Pancreas (tissue), 10 donors: ENCODE measurements around the gene FXN. TPM values are rescaled to one million over a fixed set of nuclear protein-coding genes. Genes with fewer than 3 reads are reported as not detected.

Source experiments
- ATAC-seq, 4 donors: fragments of 200-7000 bp; cut with Tn5 transposase; one replicate each; pipeline versions ENCODE4 v1.8.0 to v1.9.1; 2020; ENCODE audit warnings: mild to moderate bottlenecking in 4 of 4, moderate library complexity in 4 of 4
- DNase-seq, 6 donors: peaks; one replicate each; pipeline ENCODE4 v3.0.0-alpha.2; 2020
- FAIRE-seq: peaks from 2 replicates; lab custom pipeline; 2012; peaks lifted over from hg19 to GRCh38; lab: Jason Lieb, UNC
- H3K27ac ChIP-seq, 4 donors: fragments of 200-600 bp; sonication (generic); 1 replicate in 3 of 4; 2 replicates in 1 of 4; pipeline versions ENCODE4 v1.5.0 to v1.8.0; 2020
- H3K27me3 ChIP-seq, 4 donors: fragments of 200-600 bp; one replicate each; pipeline ENCODE4 v1.8.0; 2021
- H3K36me3 ChIP-seq, 3 donors: fragments of 200-600 bp; sonication (generic) in 1 of 3; one replicate each; pipeline versions ENCODE4 v1.5.0 to v1.8.0; 2020 to 2021
- H3K4me1 ChIP-seq, 3 donors: fragments of 200-600 bp; one replicate each; pipeline ENCODE4 v1.8.0; 2021
- H3K4me3 ChIP-seq, 4 donors: fragments of 200-600 bp; sonication (generic) in 2 of 4; one replicate each; pipeline versions ENCODE4 v1.5.0 to v1.8.0; 2020 to 2021
- H3K9me3 ChIP-seq, 4 donors: fragments of 200-600 bp; one replicate each; pipeline ENCODE4 v1.8.0; 2021
- CTCF ChIP-seq, 4 donors: fragments of 200-600 bp; sonication (generic) in 3 of 4; IDR thresholded peaks; one replicate each; pipeline versions ENCODE4 v1.5.0 to v1.8.0; 2021; ENCODE audit warnings: antibody characterized with exemption in 4 of 4
- WGBS, 2 donors: extraction: QIAGEN DNeasy Blood & Tissue Kit; methylation state at CpG; one replicate each; pipeline ENCODE4 v1.1.7; 2013; 5-methylcytosine and 5-hydroxymethylcytosine counted together
- intact Hi-C, 3 donors: fragments of 100-400 bp; cut with DNase I; formaldehyde crosslinking; loops; one replicate each; pipeline versions ENCODE4 v1.11.1 to v1.14.2; 2022
- polyA plus RNA-seq, 2 donors: library from polyadenylated mRNA; stranded (reverse); fragments of 200-250 nt; gene quantifications; one replicate each; pipeline ENCODE4 v1.2.3, GENCODE V29; 2013
- total RNA-seq, 6 donors: library from RNA; stranded (reverse); fragmentation: NEBNext Ultra II Directional in 4 of 6; extraction: Animal tissue kit (Norgen Biotek cat#: 25700) in 4 of 6; gene quantifications; one replicate each; pipeline versions ENCODE4 v1.2.1 to v1.2.4, GENCODE V29; 2021 to 2023
- donor health status: healthy with polysubstance abuse.
- donor health status: DM: no; HTN: no; CAD: no; lungs with moderate emphysema.
- donor health status: DM: no; HTN: no; CAD: no.
- donor health status: control.
- donor health status: control.
- donor health status: Bipolar disorder and iron deficiency.
- donor health status: DM: yes; HTN: yes; CAD: no.
- donor health status: DM: no; HTN: no; CAD: no.
- donor health status: DM: no; HTN: no; CAD: no.
- donor health status: DM: yes; HTN: yes; CAD: no.

The FXN gene
- total and polyA plus RNA-seq, 8 donors, result 6.2 to 12.0 (median 8.9) TPM

- H3K4me1 ChIP-seq, result peaks cover 0 to 2% (median 0%) of the 10 kb centered on the region in 3 donors
- no peak for ATAC-seq
Observed at GRCh38 chr9:69029535-69029934, 6.0 kb upstream of the FXN start.

GRCh38 chr9:69030851-69031645 is 4.5 kb upstream of the FXN start:
- TF ChIP-seq CTCF (IDR thresholded peaks at IDR 0.05), result no peak
- ATAC-seq, result no peak

More at GRCh38 chr9:69029535-69029934, 6.0 kb upstream of the FXN start:
- H3K27me3 ChIP-seq, result no peaks in the 10 kb centered on the region
- TF ChIP-seq CTCF (IDR thresholded peaks at IDR 0.05), result no peak
- H3K27ac ChIP-seq, result no peak overlapping the region
- H3K9me3 ChIP-seq, result no peaks in the 10 kb centered on the region
- H3K36me3 ChIP-seq, result no peaks in the 10 kb centered on the region
- no peak overlapping the region for H3K4me3 ChIP-seq
- intact Hi-C loops, result no loop called here
- FAIRE-seq (no peak), DNase-seq (no peak)

GRCh38 chr9:69034071-69034470 is 1.5 kb upstream of the FXN start:
- WGBS, 2 donors, result 42 to 53% methylated on average over 2 of the region's 2 CpGs

More at GRCh38 chr9:69030851-69031645, 4.5 kb upstream of the FXN start:
- intact Hi-C loops, result no loop called here
- no peak overlapping the region for H3K4me3 ChIP-seq
- H3K9me3 ChIP-seq, result no peaks in the 10 kb centered on the region
- no peaks in the 10 kb centered on the region for H3K27me3 ChIP-seq
- no peaks in the 10 kb centered on the region for H3K36me3 ChIP-seq
- 71 to 78% methylated on average over 1 of the region's 1 CpG for WGBS, 2 donors
- H3K4me1 ChIP-seq, result peaks cover 0 to 3% (median 2%) of the 10 kb centered on the region in 3 donors
- H3K27ac ChIP-seq, result no peak overlapping the region
- FAIRE-seq (no peak), DNase-seq (no peak)

GRCh38 chr9:69036309-69036708 is 757 bp downstream of the FXN start:
- Histone ChIP-seq H3K27me3 (no peaks in the 10 kb centered on the region), H3K4me1 (peaks cover 0 to 3% (median 0%) of the 10 kb centered on the region in 3 donors), H3K4me3 (peak overlapping the region; percentile 47 to 77 (median 70)), H3K36me3 (no peaks in the 10 kb centered on the region), H3K27ac (peak overlapping the region; percentile 66 to 81 (median 78)), H3K9me3 (no peaks in the 10 kb centered on the region)
- peak; percentile 41 to 65 (median 56) for ATAC-seq
- DNase-seq, result peak in 3 of 6 donors; percentile 25 to 36 (median 32)
- no peak for TF ChIP-seq CTCF (IDR thresholded peaks at IDR 0.05)
- no peak for FAIRE-seq
- intact Hi-C loops, result no loop called here
- WGBS, 2 donors, result 1 to 2% methylated on average over 14 of the region's 14 CpGs

More at GRCh38 chr9:69034071-69034470, 1.5 kb upstream of the FXN start:
- peaks cover 0 to 3% (median 0%) of the 10 kb centered on the region in 3 donors for H3K4me1 ChIP-seq
- no peak overlapping the region for H3K4me3 ChIP-seq
- intact Hi-C loops, result no loop called here
- no peaks in the 10 kb centered on the region for H3K9me3 ChIP-seq
- H3K27me3 ChIP-seq, result no peaks in the 10 kb centered on the region
- FAIRE-seq (no peak), DNase-seq (no peak), ATAC-seq (no peak)
- no peaks in the 10 kb centered on the region for H3K36me3 ChIP-seq
- no peak for TF ChIP-seq CTCF (IDR thresholded peaks at IDR 0.05)
- H3K27ac ChIP-seq, result no peak overlapping the region

- Histone ChIP-seq H3K27me3 (no peaks in the 10 kb centered on the region), H3K9me3 (no peaks in the 10 kb centered on the region), H3K27ac (peak overlapping the region in 3 of 4 donors; percentile 77 to 81 (median 79)), H3K36me3 (no peaks in the 10 kb centered on the region), H3K4me1 (peaks cover 0 to 3% (median 0%) of the 10 kb centered on the region in 3 donors), H3K4me3 (peak overlapping the region; percentile 47 to 77 (median 70))
- FAIRE-seq (no peak), DNase-seq (no peak), ATAC-seq (no peak)
- no peak for TF ChIP-seq CTCF (IDR thresholded peaks at IDR 0.05)
- 42 to 52% methylated on average over 10 of the region's 10 CpGs for WGBS, 2 donors
- intact Hi-C loops, result no loop called here
Observed at GRCh38 chr9:69036799-69037198, 1.2 kb downstream of the FXN start.
